NCI-H1105 (cell line): ENCODE data around the gene PHRF1.
A peak's percentile ranks its signal among the peaks of the same experiment; 100 is the strongest.

Experiments
- DNase-seq: peaks from one replicate; lab custom pipeline; 2025; lab: John Stamatoyannopoulos, UW

PHRF1 gene

DNA sequence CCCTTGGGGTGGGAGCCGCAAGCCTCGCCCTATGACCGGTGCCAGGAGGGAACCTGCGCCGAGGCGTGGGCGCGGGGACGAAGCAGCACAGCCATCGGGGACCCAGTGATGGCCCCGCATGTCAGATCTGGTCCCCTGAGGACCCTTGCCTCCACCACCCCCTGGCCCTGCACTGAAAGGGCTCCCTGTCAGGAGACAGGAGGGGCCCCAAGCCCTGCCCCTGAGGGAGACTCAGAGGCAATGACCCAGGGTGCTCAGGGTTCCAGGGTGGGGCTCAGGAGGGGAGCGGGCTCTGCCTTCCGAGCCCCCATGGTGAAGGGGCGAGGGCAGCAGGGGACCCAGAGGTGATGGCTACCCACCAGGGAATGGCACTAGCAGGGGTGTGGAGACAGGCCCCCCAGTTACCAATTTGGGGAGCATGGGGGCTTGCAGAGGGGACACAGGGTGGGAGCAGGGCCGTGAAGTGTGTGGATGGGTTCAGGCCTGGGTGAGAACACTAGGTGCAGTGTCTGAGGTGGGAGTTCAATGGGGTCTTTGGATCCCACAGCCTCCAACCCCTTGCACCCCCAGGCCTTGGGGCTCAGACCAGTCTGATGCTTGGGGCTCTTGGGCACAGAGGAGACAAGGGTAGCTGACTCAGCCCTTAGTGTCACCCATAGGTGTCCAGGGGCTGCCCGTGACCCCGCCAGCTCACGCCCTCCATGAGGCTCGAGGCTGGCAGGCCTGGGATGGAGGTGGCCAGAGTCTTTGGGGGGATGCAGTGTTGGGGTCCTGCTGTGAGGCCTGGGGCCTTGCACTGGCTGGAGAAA is 38.4 kb upstream of the PHRF1 start:
- no peak for DNase-seq

DNA sequence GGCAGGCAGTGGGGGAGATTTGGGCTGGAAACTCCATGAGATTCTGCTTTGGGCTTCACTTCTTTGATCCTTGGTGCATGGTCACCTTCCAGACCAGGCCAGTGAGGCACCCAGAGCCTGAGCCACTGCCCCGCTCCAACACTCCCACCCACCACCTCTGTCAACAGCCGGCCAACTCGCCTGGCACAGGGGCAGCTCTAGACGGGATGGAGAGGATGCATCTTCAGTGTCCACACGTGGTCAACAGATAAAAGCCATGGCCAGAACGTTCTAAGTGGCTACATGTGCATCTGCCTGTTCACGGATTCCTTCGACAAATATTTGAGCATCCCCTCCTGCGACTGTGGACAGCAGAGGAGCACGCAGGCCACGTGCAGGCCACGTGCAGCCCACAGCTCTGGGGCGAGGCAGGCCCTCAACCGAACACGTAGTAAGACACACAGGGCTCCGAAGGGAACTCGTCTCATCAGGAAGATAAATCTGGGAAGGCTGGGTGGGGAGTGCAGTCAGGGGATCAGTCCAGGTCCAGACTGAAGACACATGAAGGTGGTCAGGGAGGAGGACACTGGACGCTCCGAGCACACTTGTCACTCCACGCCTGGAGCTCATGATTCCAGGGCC is 37.7 kb upstream of the PHRF1 start:
- DNase-seq, result no peak

- no peak for DNase-seq
Measured at GRCh38 chr11:539971-540481, 36.2 kb upstream of the PHRF1 start.

- no peak for DNase-seq
Measured at GRCh38 chr11:540583-541432, 35.5 kb upstream of the PHRF1 start.

- no peak for DNase-seq
Measured at GRCh38 chr11:541433-541885, 34.8 kb upstream of the PHRF1 start.

DNA sequence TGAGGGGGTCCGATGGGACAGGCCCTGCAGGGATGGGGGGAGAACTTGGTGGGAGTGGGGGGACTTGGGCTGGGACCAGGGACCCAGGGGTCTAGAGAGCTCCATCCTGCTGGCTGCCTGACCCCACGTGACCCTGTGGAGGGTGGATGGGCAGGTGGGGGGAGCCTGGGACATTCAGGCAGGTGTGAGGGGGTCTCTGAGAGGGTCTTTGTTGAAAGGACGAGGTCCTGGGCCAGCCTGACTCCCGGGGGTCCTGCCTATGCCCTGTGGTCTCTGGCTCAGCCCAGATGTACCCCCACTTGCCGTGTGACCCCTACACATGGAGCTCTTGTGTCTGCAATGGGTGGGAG is 31.5 kb upstream of the PHRF1 start:
- DNase-seq, result no peak

GRCh38 chr11:545171-545570 is 31.1 kb upstream of the PHRF1 start:
- DNase-seq, result no peak

- no peak for DNase-seq
Measured at GRCh38 chr11:548700-549603, 27.3 kb upstream of the PHRF1 start.

- no peak for DNase-seq
Measured at GRCh38 chr11:550021-550745, 26.1 kb upstream of the PHRF1 start.

DNA sequence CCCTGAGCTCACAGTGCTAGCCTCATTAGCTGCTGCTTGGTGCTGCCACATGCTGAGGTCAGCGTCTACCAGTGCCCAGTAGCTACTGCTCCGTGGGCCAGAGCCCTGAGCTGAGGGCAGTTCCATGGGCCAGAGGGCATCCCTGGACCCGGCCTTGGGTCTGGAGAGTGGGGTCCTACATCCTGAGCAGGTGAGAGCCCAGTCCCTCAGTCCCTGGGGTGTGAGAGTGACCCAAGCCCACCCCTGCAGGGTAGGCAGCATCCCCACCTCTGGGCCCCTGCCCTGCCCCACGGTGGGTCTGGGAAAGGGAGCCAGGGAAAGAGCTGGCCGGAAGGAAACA is 25.6 kb upstream of the PHRF1 start:
- no peak for DNase-seq

- no peak for DNase-seq
Measured at GRCh38 chr11:551131-551530, 25.1 kb upstream of the PHRF1 start.

GRCh38 chr11:551596-551995 is 24.7 kb upstream of the PHRF1 start:
- DNase-seq, result no peak

DNA sequence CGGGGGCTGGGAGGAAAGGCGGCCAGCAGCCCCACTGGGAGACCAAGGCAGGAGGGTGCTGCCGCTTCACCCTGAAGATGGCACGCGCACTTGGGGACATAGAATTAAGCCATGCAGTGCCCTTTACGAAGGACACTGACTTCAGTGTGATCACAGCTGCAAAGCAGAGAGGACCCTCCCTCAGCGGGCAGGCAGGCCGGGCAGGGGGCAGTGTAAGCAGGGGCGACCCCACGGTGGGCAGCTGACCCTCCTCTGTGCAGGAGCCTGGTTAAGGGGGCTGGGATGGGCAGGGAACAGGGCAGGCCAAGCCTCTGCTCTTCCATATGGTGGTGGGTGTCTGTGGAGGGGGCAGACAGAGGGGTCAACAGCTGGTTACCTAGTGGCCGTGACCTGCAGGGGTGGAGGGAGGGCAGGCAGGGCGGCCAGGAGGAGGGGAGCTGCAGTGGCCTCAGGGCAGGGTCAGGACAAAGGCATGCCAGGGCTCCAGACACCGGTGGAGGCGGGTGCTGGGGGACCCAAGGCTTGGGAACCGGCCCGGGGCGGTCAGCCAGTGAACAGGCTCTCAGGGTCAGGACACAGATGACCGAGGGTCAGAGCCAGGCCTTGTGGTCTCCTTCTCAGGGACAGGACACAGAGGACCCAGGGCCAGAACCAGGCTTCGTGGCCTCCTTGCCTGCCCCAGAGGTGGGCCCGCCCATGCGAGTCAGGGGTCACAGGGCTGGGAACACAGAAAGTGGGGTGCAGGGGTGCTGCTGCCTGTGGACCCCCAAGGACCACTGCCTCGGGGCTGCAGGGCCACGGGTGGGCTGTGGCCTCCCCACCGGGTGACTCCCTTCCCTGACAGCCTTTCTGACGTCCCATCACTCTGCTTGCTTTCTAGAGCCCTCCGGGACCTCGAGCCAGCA is 22.9 kb upstream of the PHRF1 start:
- no peak for DNase-seq

- no peak for DNase-seq
Measured at GRCh38 chr11:553988-554340, 22.3 kb upstream of the PHRF1 start.

DNA sequence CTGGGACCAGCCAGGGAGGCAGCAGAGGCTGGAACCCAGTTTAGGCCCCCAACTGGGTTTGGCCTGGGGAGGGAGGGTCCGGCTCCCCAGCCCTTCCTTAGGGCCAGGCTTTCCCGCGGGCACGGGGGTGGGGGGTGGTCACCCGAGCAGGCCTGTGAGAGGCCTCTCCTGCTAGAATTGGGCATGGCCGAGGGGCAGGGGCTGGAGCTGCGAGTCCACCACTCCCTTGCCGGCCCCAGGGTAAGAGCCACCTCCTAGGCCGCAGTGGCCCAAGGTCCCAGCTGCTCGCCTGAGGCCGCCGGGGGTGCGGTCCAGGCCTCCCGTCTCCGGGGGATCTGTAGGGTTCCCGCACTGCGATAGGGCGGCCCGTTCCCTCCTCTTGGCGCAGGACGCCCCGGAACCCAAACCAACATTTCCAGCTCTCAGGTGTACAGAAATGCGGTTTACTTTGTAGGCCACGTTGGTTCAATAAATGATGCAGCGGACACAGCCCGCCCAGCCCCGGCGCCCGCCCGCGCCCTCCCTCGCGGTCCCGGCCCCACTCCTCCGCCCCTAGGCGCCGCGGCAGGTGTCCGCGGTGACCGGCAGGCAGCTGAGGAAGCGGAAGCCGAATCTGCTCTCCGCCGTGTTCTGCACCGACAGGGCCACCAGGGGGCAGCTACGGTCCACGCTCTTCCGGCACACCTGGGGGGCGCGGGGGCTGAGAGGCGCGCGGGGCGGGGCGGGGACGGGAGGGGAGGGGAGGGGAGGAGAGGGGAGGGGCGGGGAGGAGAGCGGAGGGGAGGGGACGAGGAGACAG is 21.6 kb upstream of the PHRF1 start:
- peak; percentile 85 for DNase-seq

- peak; percentile 24 for DNase-seq
Measured at GRCh38 chr11:555227-555779, 21.0 kb upstream of the PHRF1 start.

GRCh38 chr11:555780-556661 is 20.2 kb upstream of the PHRF1 start:
- no peak for DNase-seq
